SK-MEL-5 (cell line): Measurements from ENCODE around the gene PTGR3. TPM values are rescaled to one million over a fixed set of nuclear protein-coding genes. Genes with fewer than 3 reads are reported as not detected.

Experiments used
- DNase-seq: peaks from one replicate; pipeline ENCODE4 v3.0.0-alpha.2; 2016; ENCODE audit warnings: low read depth, low spot score
- in situ Hi-C: cut with HindIII; loops from 2 replicates; pipeline ENCODE4 v1.10.0; 2016; ENCODE audit warnings: low sequenced_read_pairs, high pct_unique_total_duplicates, low pct_unique_long_range_greater_than_20kb
- total RNA-seq: library from RNA; depleted of rRNA; stranded (reverse); fragments of >200 nt; shearing (Covaris generic); gene quantifications from 2 replicates; pipeline ENCODE4 v1.2.3, GENCODE V29; 2014; rRNA removed

PTGR3 gene
- total RNA-seq, 1 experiment from 2014 or later, result 10.0 TPM

DNA sequence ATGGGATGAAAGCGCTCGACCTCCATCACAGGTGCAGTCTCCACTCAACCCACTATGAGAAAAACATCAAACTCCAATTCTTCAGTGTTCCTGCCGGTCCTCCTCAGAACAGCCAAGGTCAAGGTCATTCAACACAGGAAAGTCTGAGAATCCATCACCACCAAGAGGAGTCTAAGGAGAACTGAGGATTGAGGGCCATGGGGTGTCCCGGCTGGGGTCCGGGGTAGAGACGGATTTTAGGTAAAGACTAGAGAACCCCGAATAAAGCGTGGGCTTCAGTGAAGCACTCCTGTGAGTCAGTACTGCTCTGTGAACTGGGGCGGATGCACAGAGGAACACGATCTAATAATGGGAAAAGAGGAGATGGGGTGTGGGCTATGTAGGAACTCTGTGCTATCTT, 41.8 kb downstream of the PTGR3 start:
- DNase-seq, result no peak
- in situ Hi-C loops, result no loop called here

DNA sequence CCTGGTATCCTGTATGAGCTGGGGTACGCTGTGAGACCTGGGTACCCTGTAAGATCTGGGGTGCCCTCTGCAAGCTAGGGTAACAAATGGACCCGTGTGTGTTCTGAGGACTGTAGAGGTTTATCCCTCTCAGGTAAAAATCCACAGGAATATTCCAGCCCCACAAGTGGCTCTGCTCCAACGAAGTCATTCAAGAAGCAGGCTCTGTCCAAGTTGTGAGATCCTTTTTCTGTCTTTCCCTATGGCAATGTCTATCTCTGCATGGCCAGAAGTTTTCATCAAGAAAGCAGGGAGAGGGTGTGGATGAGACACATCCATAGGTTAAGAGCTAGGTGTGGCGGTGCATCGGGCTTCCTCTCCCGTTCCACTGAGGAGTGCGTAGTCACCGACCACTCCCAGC, 43.0 kb downstream of the PTGR3 start:
- DNase-seq, result no peak
- in situ Hi-C loops, result no loop called here

DNA sequence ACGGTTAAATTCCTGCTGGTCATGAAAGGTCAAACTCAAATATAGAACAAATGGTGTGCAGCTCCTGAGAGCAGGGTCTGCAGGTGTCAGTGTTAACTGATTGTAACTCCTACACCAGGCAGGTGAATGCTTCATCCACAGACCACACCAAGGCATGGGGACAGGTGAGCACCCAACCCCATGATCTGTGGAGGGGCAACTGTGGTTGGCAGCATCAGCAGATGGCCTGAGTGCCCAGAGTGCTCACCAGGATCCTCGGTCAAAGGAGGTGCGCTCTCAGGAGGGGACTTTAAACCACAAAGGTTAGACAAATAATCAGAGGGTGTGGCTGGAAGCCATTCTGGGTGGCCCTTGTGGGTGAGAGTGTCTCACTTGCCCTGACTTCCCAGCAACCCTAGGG, 44.5 kb downstream of the PTGR3 start:
- in situ Hi-C loops, result no loop called here
- DNase-seq, result no peak

DNA sequence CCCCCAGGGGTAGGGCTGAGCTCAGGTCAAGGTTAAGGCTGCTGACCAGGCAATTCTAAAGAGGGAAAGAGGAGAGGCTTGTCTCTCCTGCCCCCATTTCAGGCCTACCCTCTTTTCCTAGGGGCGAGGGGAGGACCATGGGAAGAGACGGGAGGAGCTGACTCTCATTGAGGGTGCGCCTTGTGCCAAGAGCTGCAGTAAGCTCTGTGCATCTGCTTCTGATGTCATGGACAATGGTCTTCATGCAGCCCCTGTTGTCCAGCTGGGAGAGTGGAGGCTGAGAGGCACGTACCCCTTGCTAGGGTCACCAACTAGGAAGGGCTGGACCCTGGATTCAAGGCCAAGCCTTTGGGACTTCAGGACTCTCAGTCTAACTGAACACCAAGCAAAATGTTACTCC, 45.2 kb downstream of the PTGR3 start:
- no peak for DNase-seq
- in situ Hi-C loops, result no loop called here

DNA sequence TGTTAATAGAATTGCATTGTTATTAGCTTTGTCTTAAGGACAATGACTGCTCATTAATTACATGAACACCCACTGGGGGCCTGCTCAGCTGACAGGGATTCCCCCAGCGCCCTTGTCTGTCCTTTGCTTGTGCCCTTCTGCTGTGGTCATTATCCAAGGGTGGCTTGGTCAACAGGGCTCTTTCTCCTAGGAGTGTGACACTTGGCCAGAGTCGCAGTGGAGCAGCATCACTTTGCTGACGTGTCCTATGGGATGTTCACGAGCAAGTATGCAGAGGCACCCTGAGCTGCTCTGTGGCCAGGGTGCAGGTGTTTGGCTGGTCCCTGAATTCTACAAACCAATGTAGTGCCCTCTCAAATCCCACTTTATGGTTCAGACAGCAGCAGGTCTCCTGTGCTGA, 46.0 kb downstream of the PTGR3 start:
- in situ Hi-C loops, result no loop called here

DNA sequence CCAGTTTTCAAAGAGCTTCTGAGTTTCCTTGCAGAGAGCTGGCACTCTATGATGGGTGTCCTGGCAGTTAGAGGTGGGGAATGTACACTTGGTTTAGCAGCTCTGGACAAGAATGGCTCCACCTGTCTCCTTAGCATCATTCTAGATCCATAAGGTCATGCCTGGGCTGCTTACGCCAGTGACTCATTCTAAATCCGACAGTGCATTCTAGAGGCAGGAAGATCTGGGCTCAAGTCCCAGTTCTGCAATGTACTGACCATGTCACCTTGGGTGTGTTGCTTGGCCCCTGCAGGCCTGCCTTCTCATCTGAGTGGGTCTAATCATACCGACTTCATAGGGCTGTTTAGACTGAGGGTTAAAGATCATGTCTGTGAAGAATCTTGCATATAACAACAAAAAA, 46.5 kb downstream of the PTGR3 start:
- DNase-seq, result no peak
- in situ Hi-C loops, result no loop called here

More for the DNA sequence above, 46.0 kb downstream of the PTGR3 start:
- DNase-seq, result no peak

DNA sequence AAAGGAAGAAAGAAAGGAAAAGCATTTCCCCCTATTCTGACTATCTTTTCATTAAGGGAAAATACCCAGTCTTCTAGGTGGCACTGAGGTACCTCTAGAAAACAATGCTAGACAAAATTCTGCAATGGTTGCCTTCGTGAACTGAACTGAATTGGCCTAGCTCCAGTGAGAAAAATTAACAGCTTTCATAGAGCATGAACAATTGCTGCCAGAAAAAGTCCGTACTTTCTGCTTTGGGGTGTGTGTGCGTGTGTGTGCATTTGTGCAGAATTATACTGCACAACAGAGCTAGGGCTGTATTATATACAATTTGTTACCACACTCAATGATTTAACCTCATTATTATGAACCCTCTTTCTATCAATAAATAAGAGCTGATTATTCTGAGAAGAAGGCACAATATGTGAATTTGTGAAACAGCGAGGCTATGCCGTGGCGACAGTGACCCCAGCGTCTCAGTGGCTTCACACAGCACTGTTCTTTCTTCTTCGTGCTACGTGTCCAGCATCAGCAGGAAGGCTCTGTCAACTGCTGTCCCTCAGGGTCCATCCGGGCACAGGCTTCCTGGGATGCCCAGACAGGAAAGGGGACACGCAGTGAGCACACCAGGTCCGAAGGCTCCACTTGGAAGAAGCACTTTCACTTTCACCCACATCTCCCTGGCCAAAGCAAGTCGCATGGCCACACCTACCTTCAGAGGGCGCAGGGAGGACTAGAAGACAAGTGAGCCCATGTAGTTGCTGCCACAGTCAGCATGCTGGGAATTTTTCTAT, 47.5 kb downstream of the PTGR3 start:
- peak; percentile 73 for DNase-seq
- in situ Hi-C loops, result no loop called here

DNA sequence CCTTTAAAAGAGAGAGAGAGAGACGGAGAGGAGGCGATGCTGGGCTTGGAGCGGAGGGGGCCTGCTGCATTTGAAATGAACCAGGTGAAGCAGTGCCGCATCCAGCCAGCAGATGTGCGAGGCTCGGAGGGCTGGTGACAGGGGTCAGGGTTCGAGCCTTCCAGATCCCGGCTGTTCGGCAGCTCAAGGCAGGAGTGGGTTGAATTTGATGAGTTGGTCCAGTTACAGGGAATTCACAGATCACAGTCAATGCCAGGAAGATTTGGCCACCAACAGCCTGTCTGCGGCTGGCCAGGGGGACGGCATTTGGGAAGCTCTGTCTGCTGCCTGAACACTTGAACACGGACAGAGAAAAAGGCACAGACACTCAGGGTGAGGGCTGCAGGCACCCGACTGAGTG, 48.6 kb downstream of the PTGR3 start:
- no peak for DNase-seq
- in situ Hi-C loops, result no loop called here

DNA sequence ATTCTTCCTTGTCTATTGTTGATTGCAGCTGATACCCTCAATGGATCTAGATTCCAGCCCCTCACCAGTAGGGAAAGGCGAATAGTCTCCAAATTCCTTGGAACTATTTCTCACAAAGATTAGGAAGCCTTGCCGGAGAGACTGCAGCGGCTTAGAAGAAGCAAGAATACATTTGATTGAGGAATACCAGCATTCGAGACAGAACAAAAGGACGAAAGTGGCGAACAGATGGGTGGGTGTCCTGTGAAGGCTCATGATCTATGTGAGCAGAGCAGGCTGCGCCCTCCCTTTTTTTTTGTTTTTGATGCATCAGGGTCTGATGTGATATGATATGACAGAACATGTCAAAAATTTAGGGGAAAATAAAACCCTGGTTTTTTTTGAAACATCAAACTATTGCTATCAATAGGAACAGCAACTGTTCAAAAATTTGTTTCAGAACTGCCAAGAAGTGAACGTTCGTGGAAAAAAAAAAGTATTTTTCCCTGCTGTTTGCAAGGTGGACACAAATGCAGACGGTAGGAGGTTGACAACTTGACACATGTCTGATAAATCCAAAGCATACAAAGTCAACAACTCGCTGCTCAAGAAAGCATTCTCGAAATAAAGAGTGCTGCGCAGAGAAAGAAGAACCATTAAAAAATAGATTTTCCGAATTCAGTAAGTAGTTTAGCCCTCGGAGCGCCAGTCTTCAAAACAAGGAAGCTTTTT, 49.1 kb downstream of the PTGR3 start:
- in situ Hi-C loops, result no loop called here
- DNase-seq, result no peak

DNA sequence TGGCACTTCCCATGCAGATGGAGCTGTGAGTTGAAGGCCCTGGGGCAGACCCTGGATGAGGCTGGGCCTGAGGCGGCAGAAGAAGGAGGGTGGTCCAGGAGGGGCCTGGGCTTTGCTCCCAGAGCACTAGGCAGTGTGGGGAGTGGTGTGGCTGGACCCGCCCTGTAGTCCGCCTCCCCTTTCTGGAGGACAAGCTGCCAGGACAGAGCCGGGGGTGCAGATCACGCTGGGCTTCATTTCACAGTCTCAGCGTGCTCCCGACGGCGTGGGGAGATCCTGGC, 49.8 kb downstream of the PTGR3 start:
- in situ Hi-C loops, result no loop called here
- DNase-seq, result no peak

Other genes with a start within 250 kb of the PTGR3 start
- gene TSHZ1, start 1.7 kb upstream of the PTGR3 start, total RNA-seq, result 3.0 and 4.1 TPM in 2 replicates
- not detected in 2 replicates for gene SMIM21, start 218.6 kb upstream of the PTGR3 start, total RNA-seq